HG02885 (cell line): ENCODE results near the gene EIF4G1.

ENCODE experiments used
- ATAC-seq: cut with Tn5 transposase; IDR thresholded peaks from one replicate; pipeline ENCODE4 v1.9.1; 2021; ENCODE audit warnings: mild to moderate bottlenecking; ENCODE audit not compliant: unreplicated experiment, poor library complexity

EIF4G1 gene

DNA sequence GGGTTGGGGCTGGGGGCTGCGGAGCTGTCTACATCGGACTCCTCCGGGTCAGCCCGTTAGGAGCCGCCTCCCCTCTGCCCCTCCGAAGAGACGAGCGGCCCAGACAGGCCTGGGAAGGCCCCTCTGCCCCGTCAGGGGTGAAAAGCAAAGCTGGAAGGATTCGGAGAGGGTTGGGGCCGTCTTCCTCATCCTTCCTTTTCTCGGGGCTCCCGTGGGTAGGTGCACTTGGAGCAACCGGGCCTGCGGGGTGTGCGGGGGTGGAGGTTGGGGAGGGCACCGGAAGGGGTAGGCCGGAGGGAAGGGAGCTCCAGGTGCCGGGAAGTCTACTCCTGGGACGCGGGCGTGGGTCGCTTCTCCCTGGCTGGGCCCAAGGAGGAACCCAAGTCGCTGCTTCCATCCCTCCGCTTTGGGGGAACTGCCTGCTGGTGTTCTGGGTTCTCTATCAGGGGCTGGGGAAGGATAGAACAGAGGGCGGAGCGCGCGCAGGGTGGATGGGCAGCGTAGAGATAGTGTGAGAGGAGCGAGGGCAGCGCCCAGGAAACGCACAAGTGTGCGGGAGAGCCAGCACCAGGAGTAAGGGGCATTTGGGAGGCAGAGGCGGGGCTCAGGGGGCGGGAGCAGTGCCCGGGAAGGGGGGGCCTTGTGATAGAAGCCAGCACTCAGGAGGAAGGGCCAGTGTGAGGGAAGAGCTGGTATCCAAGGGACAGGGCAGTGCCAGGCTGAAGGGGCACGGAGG lies 47.7 kb downstream of the EIF4G1 start:
- no peak for ATAC-seq

DNA sequence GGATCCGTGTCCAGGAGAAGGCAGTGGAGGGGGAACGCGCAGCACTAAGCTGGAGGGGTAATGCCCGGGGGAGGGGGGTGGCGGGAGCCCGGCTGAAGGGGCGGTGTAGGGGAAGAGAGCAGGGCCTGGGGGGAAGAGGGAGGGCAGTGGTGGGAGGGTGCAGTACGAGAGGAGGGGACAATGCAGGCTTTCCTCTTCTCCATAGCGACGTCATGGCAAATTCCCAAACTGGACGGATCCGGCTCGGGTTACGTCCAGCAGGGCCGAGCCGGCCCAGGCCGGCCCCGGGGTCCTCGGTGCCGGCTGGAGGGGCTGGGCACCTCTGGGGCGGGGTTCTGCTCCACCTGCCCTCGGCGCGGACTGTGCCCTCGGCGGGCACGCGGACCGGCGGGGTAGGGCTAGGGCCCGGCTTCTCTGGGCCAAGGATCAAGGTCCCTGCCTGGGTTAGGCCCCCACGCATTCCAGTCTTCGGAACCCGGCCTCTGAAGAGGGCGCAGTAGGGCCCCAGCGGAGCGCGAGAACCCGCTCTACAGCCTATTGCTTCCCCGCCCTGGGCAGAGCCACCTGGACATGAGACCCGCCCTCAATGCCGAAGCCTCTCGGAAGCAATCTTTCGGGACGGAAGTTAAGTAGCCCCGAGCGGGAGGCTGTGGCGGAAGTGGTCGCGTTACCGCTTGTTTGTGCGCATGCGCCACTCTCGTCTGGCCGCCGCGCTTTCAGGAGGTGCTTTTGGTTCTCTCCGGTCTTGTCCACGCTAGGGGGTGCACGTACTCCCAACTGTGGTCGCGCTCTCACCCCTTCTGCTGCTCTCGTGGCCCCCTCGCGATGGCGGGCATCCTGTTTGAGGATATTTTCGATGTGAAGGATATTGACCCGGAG lies 48.5 kb downstream of the EIF4G1 start:
- peak; percentile 86 for ATAC-seq

DNA sequence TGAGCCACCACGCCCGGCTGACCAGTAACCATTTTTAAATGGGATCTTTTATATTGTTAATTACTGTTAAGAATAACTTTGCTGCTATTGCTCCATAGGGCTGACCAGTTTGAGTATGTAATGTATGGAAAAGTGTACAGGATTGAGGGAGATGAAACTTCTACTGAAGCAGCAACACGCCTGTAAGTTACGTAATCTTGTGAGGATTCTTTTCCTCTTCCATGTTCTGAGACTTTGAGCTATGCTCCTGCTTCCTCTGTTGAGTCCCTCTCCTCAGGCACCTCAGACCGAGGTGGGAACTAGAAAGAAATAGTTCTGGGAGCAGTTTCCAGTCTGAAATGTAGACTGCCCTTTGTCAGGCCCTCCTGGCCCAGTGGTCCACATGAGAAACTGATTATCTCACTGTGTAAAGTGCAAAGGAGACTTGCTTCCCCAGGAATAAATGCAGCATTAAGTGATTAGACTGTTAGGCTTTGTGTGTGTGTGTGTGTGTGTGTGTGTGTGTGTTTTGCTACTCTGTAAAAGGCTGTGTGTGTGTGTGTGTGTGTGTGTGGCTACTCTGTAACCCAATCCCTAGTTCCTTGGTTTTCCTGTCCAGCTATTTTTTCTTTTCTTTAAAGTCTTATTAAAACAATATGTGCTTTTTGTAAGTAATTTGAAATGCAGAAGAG lies 52.3 kb downstream of the EIF4G1 start:
- ATAC-seq, result no peak

DNA sequence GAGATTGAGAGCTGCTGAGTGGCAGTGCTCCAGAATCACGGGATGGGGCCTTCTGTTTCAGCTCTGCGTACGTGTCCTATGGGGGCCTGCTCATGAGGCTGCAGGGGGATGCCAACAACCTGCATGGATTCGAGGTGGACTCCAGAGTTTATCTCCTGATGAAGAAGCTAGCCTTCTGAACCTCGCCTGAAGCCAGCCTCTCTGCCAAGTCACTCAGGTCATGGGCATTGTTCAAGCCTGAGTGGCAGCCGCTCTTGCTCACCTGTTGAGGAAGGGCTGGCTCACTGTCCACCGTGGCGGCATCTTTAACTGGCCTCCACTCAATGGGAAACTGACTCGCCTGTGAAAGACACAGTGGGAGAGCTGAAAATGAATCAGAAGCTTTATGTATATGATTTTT lies 53.7 kb downstream of the EIF4G1 start:
- ATAC-seq, result no peak

DNA sequence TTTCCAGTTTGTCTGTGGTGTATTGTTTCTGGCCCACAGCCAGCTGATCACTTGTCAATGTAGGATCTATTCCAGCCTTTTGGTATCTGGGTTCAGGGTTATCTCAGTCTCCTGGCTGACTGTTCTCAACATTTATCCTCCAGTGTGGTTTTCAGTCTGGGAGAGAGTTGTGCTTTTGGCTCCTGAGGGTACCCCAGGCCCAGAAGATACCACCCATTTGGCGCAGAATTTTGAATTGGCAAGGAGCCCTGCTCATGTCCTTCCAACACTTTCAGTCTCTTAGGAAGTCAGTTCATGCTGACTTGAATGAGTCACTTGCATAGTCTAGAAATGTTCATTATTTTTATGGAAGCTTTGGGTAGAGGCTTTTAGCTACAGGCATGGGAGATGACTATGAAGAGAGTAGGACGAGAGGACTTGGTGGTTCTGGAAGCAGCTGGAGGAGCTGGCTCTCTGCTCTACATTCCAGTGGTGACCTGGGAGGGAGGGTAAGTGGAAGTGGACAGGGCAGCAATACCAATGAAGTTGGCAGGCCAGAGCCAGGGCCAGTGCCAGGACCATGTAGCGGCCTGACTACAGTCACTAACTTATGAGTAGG lies 54.3 kb downstream of the EIF4G1 start:
- no peak for ATAC-seq

DNA sequence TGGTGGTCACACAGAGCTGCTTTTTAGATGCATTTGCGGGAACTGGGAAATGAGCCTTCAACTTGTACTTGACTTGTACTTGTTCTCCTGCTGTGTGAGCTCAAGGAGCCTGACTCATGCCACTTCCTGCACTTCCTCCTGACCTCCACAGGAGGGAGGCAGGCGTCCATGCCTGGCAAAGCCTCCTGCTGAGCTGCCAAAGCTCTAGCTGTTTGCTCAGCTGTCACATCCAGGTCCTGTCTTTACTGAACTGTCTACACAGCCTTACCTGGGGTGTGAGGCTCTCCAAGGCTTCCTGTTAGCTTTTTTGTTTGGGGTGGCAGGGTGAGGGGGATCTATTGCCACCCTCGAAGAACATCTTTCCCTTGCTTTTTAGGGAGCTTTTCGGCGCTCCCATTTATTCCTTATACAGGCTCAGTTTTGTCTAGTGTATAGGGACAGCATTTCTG lies 57.2 kb downstream of the EIF4G1 start:
- ATAC-seq, result peak; percentile 58

DNA sequence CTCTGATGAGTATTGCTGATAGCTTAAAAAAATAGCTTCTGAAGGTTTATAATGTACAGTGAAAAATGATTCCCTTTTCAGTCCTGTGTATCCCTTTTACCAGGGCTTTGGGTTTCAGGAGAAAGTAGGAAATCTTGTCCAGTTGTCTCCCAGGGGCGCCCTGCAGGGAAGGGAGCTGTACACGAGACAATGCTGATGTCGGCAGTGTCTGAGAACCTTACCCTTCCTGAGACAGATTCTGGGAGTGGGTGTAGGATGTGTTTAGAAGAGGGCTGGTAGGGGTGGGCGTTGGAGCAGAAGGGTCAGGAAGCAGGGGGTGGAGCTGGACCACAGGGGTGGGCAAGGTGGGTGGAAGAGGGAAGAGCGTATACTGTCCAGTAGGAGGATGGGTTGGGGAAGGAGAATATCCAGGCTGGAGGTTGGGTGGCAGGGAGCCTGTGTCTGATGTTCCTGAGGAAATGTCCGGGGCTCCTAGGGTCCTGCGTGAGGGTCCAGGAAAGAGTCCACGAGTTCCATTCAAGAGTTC lies 58.0 kb downstream of the EIF4G1 start:
- no peak for ATAC-seq

DNA sequence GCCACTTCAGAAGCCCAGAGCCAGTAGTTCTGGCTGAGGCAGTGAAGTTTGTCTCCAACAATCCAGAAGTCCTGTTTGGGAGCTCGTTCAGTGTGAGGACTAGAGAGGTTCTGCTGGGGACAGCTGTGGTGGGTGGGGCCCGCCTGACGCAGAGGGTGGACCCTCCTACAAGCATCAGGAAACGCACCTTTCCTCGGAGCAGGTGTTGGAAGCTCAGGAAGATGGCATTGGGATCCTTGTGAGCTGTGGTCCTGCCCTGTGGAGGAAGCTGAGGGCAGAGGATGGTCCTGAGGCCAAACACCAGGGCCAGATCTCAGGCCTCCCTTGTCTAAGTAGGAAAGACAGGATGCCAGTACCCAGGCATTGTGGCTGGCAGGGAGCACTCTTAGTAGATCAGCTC lies 58.5 kb downstream of the EIF4G1 start:
- ATAC-seq, result no peak

DNA sequence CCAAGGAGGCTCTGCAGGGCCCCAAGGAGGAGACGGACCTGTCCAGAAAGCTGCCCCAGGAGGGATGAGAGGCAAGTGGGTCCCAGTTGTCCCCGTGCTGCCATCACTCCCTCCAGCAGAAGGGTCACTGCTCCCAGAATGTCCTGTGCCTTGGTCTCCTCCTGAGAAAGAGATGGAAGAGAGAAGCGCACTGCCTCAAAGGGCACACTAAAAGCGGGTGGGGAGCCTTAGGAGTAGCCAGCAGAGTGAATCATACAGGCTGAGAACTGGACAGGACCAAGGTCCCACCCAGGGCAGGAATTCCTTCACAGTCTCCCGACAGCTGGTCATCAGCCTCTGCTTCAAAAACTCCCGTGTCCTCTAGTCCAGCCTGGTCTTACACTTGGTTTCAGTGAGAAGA lies 59.0 kb downstream of the EIF4G1 start:
- ATAC-seq, result no peak

DNA sequence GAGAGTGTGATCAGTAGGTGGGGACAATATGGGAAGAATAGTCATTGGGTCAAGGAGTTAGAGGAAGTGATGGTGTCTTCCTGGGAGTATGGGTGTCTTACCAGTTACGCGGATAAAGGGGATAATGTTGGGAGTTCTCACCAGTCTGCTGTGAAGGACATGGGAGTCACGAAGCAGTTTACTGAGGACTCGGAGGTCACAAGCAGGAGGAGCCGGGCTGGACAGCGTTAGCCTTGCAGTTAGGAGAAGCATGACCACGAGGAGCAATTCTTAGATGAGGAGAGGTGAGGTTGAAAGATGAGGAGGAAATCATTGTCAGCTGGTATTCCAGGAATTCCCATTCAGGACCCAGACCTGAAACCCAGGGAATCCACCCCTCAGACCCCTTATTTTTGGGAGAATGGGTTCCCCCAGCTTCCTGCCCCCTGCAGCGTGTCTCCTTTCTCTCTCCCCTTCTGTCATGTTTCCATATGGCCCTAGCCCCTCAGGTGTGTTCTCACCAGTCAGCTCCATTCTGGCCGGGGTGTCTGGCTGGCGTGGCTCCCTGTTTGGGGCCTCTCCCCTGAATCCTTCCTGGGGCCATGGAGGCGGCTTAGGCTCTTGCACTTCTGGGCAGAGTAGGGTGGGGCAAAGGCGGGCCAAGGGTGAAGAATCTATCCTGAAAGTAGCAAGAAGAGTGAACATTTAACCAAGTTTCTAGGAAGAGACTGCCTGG lies 61.5 kb downstream of the EIF4G1 start:
- no peak for ATAC-seq

DNA sequence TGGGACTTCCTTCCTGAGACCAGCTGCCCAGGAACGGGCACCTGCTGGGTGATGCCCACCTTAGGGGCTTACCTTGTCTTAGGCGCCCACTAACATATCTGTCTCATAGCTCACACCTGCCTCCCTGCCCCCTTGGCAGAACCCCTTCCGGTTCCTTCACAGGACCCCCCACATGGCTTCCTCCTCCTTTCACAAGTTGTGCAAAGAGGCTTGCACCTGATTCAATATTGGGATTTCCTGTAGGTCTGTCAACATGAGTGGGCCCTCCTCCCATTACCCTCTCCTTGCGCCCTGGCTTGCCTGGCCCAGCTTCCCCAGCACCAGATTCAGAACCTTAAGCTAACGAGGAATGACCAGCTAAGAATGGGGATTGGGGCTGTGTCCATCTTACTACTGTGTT lies 63.0 kb downstream of the EIF4G1 start:
- ATAC-seq, result no peak

DNA sequence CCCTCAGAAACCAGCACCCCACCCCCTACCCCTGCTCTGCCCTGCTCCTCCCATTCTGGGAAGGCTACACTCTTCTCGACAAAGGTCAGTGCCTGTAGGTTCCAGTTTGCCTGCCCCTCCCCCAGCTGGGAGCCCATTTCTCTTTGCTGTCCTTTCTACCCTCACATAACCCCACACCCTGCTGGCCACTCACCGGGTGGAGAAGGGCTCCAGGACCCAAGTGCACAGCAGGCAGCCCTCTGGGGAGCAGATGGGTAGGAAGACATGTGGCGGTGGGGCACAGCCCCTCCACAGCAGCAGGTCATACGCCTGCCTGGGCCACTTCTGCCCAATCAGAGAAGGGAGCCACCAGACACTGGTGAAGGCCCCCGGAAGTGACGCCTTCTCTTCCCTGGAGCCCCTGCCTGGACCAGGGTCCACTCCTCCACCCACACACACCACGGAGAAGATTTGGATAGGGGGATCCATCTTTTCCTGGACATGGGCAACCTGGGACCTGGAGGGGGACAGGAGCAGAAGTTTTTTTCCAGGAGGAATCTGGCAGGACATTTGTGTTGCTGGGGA lies 63.6 kb downstream of the EIF4G1 start, which contains the start of gene THPO:
TSS of gene THPO (minus strand) at position 326 of the 564 bp plus-strand sequence. CDS start 1,948 bp downstream, outside the sequence.
- ATAC-seq, result no peak

DNA sequence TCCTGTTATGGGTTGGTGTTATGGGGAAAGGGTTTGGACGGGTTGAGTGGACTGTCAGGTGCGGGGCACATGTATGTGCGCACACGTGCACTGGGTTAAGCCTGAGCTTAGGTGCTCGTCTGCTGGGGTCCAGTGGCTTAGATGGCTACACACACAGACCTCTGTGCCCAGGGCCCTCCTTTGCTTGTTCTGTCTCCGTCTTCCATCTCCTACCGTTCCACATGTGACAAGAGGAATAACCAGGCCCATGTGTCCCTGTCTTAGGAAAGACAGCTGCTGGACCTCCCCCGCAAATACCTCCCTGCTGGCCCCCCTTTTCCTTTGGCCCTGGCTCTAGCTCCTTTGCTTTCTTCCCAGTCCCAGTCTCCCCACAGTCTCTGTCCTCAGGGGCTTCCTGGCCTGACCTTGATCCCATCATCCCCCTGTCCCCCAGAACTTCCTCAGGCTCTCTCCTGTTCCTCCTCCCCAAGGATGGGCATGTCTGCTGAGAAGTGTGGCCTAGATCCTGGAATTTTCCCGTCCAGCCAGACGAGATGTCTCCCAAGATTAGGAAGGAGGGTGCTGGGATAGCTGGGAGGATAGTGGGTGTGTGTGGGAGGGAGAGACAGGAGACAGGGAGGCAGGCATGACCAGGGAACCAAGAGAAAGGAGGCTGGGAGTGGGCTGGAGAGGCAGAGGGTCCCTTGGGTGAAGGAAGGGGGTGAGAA lies 64.4 kb downstream of the EIF4G1 start:
- no peak for ATAC-seq

DNA sequence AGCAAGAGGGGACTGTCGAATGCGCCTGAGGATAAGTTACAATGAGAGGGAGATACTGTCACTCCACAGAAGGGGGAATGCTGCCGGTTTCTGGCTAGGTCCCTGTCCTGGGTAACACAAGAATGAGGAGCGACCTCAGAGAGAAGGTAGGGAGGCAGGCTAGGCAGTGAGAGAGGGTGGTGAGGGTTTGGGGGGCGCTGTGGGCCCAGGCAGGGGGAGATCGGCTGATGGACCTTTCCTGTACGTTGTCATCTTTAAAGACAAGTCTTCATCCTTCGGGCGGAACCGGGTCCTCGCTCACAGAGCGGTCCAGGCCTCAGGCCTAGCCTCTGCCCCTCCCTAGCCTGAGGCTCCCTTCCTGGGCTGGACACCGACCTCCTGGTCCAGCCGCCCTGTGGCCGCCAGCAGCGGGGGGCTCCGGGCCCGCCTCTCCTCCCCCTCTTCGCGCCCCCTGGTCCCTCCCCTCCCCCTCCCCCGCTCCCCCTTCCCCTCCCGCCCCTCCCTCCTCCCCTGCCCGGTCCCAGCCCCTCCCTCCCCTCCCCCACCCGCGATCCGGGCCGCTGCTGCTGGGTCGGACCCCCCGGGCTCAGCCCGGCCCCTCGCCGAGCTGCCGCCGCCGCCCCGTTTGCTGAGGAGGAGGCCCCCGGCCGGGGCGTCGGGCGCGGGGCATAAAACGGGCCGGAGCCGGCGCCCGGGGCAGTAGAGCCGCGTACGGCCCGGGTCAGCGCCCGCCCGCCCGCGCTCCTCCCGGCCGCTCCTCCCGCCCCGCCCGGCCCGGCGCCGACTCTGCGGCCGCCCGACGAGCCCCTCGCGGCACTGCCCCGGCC lies 65.2 kb downstream of the EIF4G1 start, which contains the start of gene CHRD:
TSS of gene CHRD (plus strand) at position 697 of the 827 bp plus-strand sequence. CDS start 265 bp downstream, outside the sequence.
- ATAC-seq, result no peak

DNA sequence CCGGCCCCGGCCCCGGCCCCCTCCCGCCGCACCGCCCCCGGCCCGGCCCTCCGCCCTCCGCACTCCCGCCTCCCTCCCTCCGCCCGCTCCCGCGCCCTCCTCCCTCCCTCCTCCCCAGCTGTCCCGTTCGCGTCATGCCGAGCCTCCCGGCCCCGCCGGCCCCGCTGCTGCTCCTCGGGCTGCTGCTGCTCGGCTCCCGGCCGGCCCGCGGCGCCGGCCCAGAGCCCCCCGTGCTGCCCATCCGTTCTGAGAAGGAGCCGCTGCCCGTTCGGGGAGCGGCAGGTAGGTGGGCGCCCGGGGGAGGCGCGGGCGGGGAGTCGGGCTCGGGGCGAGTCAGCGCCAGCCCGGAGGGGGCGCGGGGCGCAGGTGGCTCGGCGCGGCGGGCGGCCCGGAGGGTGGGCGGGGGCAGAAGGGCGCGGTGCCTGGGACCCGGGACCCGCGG lies 65.8 kb downstream of the EIF4G1 start:
- no peak for ATAC-seq

DNA sequence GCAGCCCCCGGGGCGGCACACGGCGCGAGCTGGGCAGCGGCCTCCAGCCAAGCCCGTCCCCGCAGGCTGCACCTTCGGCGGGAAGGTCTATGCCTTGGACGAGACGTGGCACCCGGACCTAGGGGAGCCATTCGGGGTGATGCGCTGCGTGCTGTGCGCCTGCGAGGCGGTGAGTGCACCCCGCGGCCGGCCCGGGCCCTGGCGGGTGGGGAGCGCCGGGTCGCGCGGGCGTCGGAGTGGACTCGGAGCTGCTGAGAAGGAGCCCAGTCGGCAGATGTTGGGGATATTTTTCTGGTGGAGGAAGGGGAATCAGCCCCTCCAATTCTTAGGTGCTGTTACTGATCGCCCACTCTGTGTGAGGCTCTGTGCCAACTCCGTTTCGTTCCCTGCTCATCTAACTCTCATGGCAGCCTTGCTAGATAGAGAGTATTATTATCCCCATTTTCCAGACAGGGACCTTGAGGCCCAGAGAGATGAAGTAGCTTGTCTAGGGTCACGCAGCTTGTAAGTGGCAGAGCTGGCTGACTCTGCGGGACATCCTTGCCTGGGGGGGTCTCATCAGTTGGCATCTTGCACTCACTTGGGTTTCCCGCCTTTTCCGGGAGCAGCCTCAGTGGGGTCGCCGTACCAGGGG lies 66.3 kb downstream of the EIF4G1 start:
- ATAC-seq, result no peak
